Keratinocyte (primary cell): ENCODE results near the gene CRNN. TPM values are rescaled to one million over a fixed set of nuclear protein-coding genes. Genes with fewer than 3 reads are reported as not detected.

Experiments used
- DNase-seq: peaks from one replicate; pipeline ENCODE4 v3.0.0-alpha.2; 2011; ENCODE audit warnings: low read depth, missing footprints, low spot score
- FAIRE-seq: peaks from 2 replicates; lab custom pipeline; 2011; peaks lifted over from hg19 to GRCh38; lab: Jason Lieb, UNC
- H2AFZ ChIP-seq: 2 replicates; pipeline ENCODE4 v1.6.0; 2012; ENCODE audit warnings: low read length, control low read depth, inconsistent platforms; ENCODE audit not compliant: control insufficient read depth
- H3K27ac ChIP-seq: 2 replicates; pipeline ENCODE4 v1.5.1; 2011; ENCODE audit warnings: low read length; ENCODE audit not compliant: control insufficient read depth, insufficient read depth
- H3K27me3 ChIP-seq: 3 replicates; pipeline ENCODE4 v1.6.0; 2011; ENCODE audit warnings: low read length; ENCODE audit not compliant: control insufficient read depth, insufficient read depth; ENCODE audit errors: extremely low read depth
- H3K36me3 ChIP-seq, 2 experiments: 2 replicates in 1 of 2; 3 replicates in 1 of 2; pipeline ENCODE4 v1.5.1; 2011; ENCODE audit warnings: low read length in 2 of 2, mild to moderate bottlenecking in 1 of 2; ENCODE audit not compliant: control insufficient read depth in 2 of 2, insufficient read depth in 2 of 2; ENCODE audit errors: extremely low read depth in 1 of 2
- H3K4me1 ChIP-seq: 3 replicates; pipeline ENCODE4 v1.5.1; 2011; ENCODE audit warnings: low read length; ENCODE audit not compliant: control insufficient read depth, insufficient read depth; ENCODE audit errors: extremely low read depth
- H3K4me2 ChIP-seq: 3 replicates; pipeline ENCODE4 v1.6.0; 2011; ENCODE audit warnings: low read depth, low read length; ENCODE audit not compliant: control insufficient read depth, insufficient read depth; ENCODE audit errors: extremely low read depth
- H3K4me3 ChIP-seq, 3 experiments: fragments of 200-600 bp in 1 of 3; sonication (generic) in 1 of 3; 2 replicates in 2 of 3; 3 replicates in 1 of 3; pipeline ENCODE4 v1.5.1; 2011 to 2016; ENCODE audit warnings: low read length in 3 of 3, mild to moderate bottlenecking in 3 of 3, control low read depth in 2 of 3, inconsistent platforms in 1 of 3, low read depth in 1 of 3, mixed read lengths in 1 of 3, mixed run types in 1 of 3, moderate library complexity in 1 of 3; ENCODE audit not compliant: control insufficient read depth in 2 of 3, insufficient read depth in 2 of 3; ENCODE audit errors: extremely low read depth in 1 of 3
- H3K79me2 ChIP-seq: 2 replicates; pipeline ENCODE4 v1.6.0; 2012; ENCODE audit warnings: low read length; ENCODE audit not compliant: control insufficient read depth, insufficient read depth
- H3K9ac ChIP-seq: 3 replicates; pipeline ENCODE4 v1.6.0; 2011; ENCODE audit warnings: low read length; ENCODE audit not compliant: control insufficient read depth, insufficient read depth; ENCODE audit errors: extremely low read depth
- H3K9me1 ChIP-seq: 3 replicates; pipeline ENCODE4 v1.6.0; 2011; ENCODE audit warnings: low read length; ENCODE audit not compliant: control insufficient read depth, insufficient read depth; ENCODE audit errors: extremely low read depth
- H3K9me3 ChIP-seq: 2 replicates; pipeline ENCODE4 v1.5.1; 2012; ENCODE audit warnings: low read depth, low read length; ENCODE audit not compliant: control insufficient read depth
- H4K20me1 ChIP-seq: 3 replicates; pipeline ENCODE4 v1.6.0; 2011; ENCODE audit warnings: low read length; ENCODE audit not compliant: control insufficient read depth, insufficient read depth; ENCODE audit errors: extremely low read depth
- CTCF ChIP-seq, 3 experiments: IDR thresholded peaks in 1 of 3; conservative IDR thresholded peaks in 1 of 3; optimal IDR thresholded peaks in 1 of 3; 2 replicates in 2 of 3; 3 replicates in 1 of 3; pipeline versions ENCODE3 to v1.5.1; 2011; ENCODE audit warnings: low read length in 3 of 3, mild to moderate bottlenecking in 3 of 3, moderate library complexity in 2 of 3, control low read depth in 1 of 3, inconsistent platforms in 1 of 3; ENCODE audit not compliant: insufficient read depth in 2 of 3; ENCODE audit errors: extremely low read depth in 1 of 3
- EZH2 ChIP-seq: IDR thresholded peaks from one replicate; pipeline ENCODE4 v1.6.1; 2012; ENCODE audit warnings: inconsistent platforms, mild to moderate bottlenecking, low read length, moderate library complexity
- dilution Hi-C: fragments of 300-500 bp; cut with MboI; formaldehyde crosslinking; loops from one replicate; pipeline ENCODE4 v1.7.0; 2020; ENCODE audit warnings: low sequenced_read_pairs; ENCODE audit not compliant: extremely low pct_ligation_motif_present
- polyA plus RNA-seq, 5 experiments: library from polyadenylated mRNA; depleted of rRNA in 3 of 5; stranded (reverse) in 3 of 5; stranded (forward) in 1 of 5; unstranded in 1 of 5; fragments of >200 nt; gene quantifications; 1 replicate in 1 of 5; 2 replicates in 3 of 5; 3 replicates in 1 of 5; pipeline versions ENCODE4 v1.2.1 to v1.2.3, GENCODE V29; 2011 to 2012; ENCODE audit warnings: missing spikeins in 2 of 5, low read depth in 1 of 5, low replicate concordance in 1 of 5

CRNN gene
- polyA plus RNA-seq, 1 donor (not counting 4 experiments of a cell fraction or from before 2014, with no cell fraction given), result 0.05 TPM

GRCh38 chr1:152426731-152427130 is 12.7 kb upstream of the CRNN start:
- FAIRE-seq, result peak; percentile 5
- Histone ChIP-seq H3K4me2 (no peak overlapping the region), H3K27me3 (no peaks in the 10 kb centered on the region), H3K27ac (no peak overlapping the region), H3K4me3 (no peak overlapping the region), H2AFZ (no peak overlapping the region), H3K9ac (no peak overlapping the region), H3K79me2 (no peaks in the 10 kb centered on the region), H3K9me3 (no peaks in the 10 kb centered on the region), H4K20me1 (no peaks in the 10 kb centered on the region), H3K4me1 (no peaks in the 10 kb centered on the region), H3K36me3 (no peaks in the 10 kb centered on the region), H3K9me1 (no peaks in the 10 kb centered on the region)
- TF ChIP-seq EZH2 (no peak), CTCF (optimal IDR thresholded peaks at IDR 0.05 in 1 of 3, IDR thresholded peaks at IDR 0.05 in 1 of 3, conservative IDR thresholded peaks at IDR 0.05 in 1 of 3; ENCODE audit: extremely low read depth in 1 of 3, insufficient read depth in 2 of 3, low read length in 3 of 3) (no peak)
- no peak for DNase-seq
- dilution Hi-C loops, result no loop called here

DNA sequence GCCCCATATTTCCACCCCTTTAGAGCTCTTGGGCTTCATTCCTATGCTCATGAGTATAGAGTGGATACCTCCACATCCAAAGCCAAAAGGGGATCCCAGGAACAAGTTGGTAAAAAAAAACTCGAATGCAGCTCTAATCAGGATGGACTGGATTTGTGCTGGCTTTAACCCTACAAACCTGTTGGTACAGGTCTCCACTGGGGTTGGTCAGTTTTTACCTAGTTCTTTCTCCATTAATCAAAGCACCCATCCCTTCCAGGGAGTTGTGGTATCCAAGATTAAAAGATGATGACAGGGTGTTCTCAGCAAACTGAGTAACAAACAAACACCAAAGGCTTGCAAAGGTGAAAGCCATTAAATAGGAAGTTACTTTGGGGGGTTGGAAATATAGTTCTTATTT is 5.9 kb upstream of the CRNN start:
- no peak overlapping the region for H3K27ac ChIP-seq
- H3K9ac ChIP-seq, result no peak overlapping the region
- H3K4me2 ChIP-seq, result no peak overlapping the region
- dilution Hi-C loops, result no loop called here
- FAIRE-seq (no peak), DNase-seq (no peak)
- H3K79me2 ChIP-seq, result no peaks in the 10 kb centered on the region
- H3K4me1 ChIP-seq, result peaks cover 4% of the 10 kb centered on the region
- H3K4me3 ChIP-seq, result no peak overlapping the region
- no peak for TF ChIP-seq CTCF (optimal IDR thresholded peaks at IDR 0.05 in 1 of 3, IDR thresholded peaks at IDR 0.05 in 1 of 3, conservative IDR thresholded peaks at IDR 0.05 in 1 of 3; ENCODE audit: extremely low read depth in 1 of 3, insufficient read depth in 2 of 3, low read length in 3 of 3)
- no peak for TF ChIP-seq EZH2
- no peaks in the 10 kb centered on the region for H4K20me1 ChIP-seq
- H3K36me3 ChIP-seq, result no peaks in the 10 kb centered on the region
- H2AFZ ChIP-seq, result no peak overlapping the region
- H3K9me1 ChIP-seq, result no peaks in the 10 kb centered on the region
- H3K27me3 ChIP-seq, result peaks cover 3% of the 10 kb centered on the region
- no peaks in the 10 kb centered on the region for H3K9me3 ChIP-seq
